Endothelial cell of umbilical vein (primary cell): ENCODE results near the gene ULBP2. TPM values are rescaled to one million over a fixed set of nuclear protein-coding genes. Genes with fewer than 3 reads are reported as not detected.
"Not testable (repeated sequence)": the region's sequence is repeated elsewhere in the genome, so short reads cannot be mapped to it uniquely, and the experiment has no call there.

ENCODE experiments used
- BruUV-seq: library from RNA; stranded (reverse); fragments of 400-500 nt; replicated peaks from 2 replicates; lab custom pipeline; 2021; lab: Mats Ljungman, UMichigan
- CTCF ChIA-PET: fragments of 300-600, 350-600 bp; sonication (Branson Sonifier 250); formaldehyde crosslinking; loops from one replicate; lab custom pipeline; 2021; ENCODE audit warnings: antibody characterized with exemption, inconsistent platforms; lab: Charles Lee
- POLR2A ChIA-PET: fragments of 300-600, 350-600 bp; sonication (Branson Sonifier 250); formaldehyde crosslinking; loops from one replicate; lab custom pipeline; 2021; ENCODE audit warnings: antibody characterized with exemption, inconsistent platforms; lab: Charles Lee
- DNase-seq: peaks from one replicate; pipeline ENCODE4 v3.0.0-alpha.2; 2011; ENCODE audit warnings: low read depth, low spot score
- FAIRE-seq: peaks from 2 replicates; lab custom pipeline; 2011; peaks lifted over from hg19 to GRCh38; lab: Jason Lieb, UNC
- H2AFZ ChIP-seq: 2 replicates; pipeline ENCODE4 v1.6.0; 2012; ENCODE audit warnings: low read depth, low read length, control low read depth, inconsistent platforms
- H3K27ac ChIP-seq: 2 replicates; pipeline ENCODE4 v1.5.1; 2011; ENCODE audit warnings: low read depth, mild to moderate bottlenecking, control low read depth, low read length, moderate library complexity; ENCODE audit not compliant: insufficient read depth
- H3K27me3 ChIP-seq, 2 experiments: 2 replicates each; pipeline versions ENCODE4 v1.6.0 to v1.6.1; 2011; ENCODE audit warnings: low read length in 2 of 2, mixed read lengths in 1 of 2; ENCODE audit not compliant: control insufficient read depth in 2 of 2, insufficient read depth in 2 of 2
- H3K36me3 ChIP-seq, 2 experiments: 2 replicates in 1 of 2; 3 replicates in 1 of 2; pipeline ENCODE4 v1.5.1; 2011; ENCODE audit warnings: low read length in 2 of 2, mild to moderate bottlenecking in 1 of 2, moderate library complexity in 1 of 2; ENCODE audit not compliant: control insufficient read depth in 2 of 2, insufficient read depth in 2 of 2; ENCODE audit errors: extremely low read depth in 1 of 2
- H3K4me1 ChIP-seq: 3 replicates; pipeline ENCODE4 v1.5.1; 2011; ENCODE audit warnings: mild to moderate bottlenecking, low read length; ENCODE audit not compliant: control insufficient read depth, insufficient read depth; ENCODE audit errors: extremely low read depth
- H3K4me2 ChIP-seq: 2 replicates; pipeline ENCODE4 v1.6.1; 2011; ENCODE audit warnings: low read length, control low read depth, mixed read lengths; ENCODE audit not compliant: insufficient read depth
- H3K4me3 ChIP-seq, 3 experiments: fragments of 200-600 bp in 1 of 3; sonication (generic), shearing (Covaris generic) in 1 of 3; replicated peaks in 1 of 3; 2 replicates each; pipeline ENCODE4 v1.5.1; 2011 to 2016; ENCODE audit warnings: control low read depth in 3 of 3, low read length in 3 of 3, mild to moderate bottlenecking in 2 of 3, inconsistent platforms in 1 of 3, low read depth in 1 of 3, moderate library complexity in 1 of 3; ENCODE audit not compliant: insufficient read depth in 1 of 3
- H3K79me2 ChIP-seq: 2 replicates; pipeline ENCODE4 v1.6.0; 2012; ENCODE audit warnings: low read length, inconsistent platforms; ENCODE audit not compliant: control insufficient read depth, insufficient read depth
- H3K9ac ChIP-seq: replicated peaks from 2 replicates; pipeline ENCODE3; 2011; ENCODE audit warnings: low read length, control low read depth; ENCODE audit not compliant: insufficient read depth; ENCODE audit errors: extremely low read depth
- H3K9me1 ChIP-seq: replicated peaks from 3 replicates; pipeline ENCODE4 v1.6.0; 2011; ENCODE audit warnings: mild to moderate bottlenecking, low read length; ENCODE audit not compliant: control insufficient read depth, insufficient read depth; ENCODE audit errors: extremely low read depth
- H3K9me3 ChIP-seq: replicated peaks from 2 replicates; pipeline ENCODE4 v1.5.1; 2012; ENCODE audit warnings: low read length, inconsistent platforms; ENCODE audit not compliant: control insufficient read depth, insufficient read depth
- H4K20me1 ChIP-seq: replicated peaks from 2 replicates; pipeline ENCODE3; 2011; ENCODE audit warnings: mild to moderate bottlenecking, low read length; ENCODE audit not compliant: control insufficient read depth, insufficient read depth; ENCODE audit errors: extremely low read depth
- EZH2 ChIP-seq: IDR thresholded peaks from 2 replicates; pipeline ENCODE4 v1.6.1; 2012; ENCODE audit warnings: borderline replicate concordance, low read depth, mild to moderate bottlenecking, moderate library complexity, low read length, inconsistent platforms; ENCODE audit not compliant: severe bottlenecking
- FOS ChIP-seq: IDR thresholded peaks from 2 replicates; pipeline ENCODE4 v1.6.1; 2011; ENCODE audit warnings: mild to moderate bottlenecking, low read length, moderate library complexity, borderline replicate concordance; ENCODE audit not compliant: insufficient read depth
- MAX ChIP-seq: IDR thresholded peaks from 2 replicates; pipeline ENCODE4 v1.6.1; 2011; ENCODE audit not compliant: insufficient read depth, insufficient read length
- MYC ChIP-seq: IDR thresholded peaks from one replicate; pipeline ENCODE4 v1.6.1; 2011; ENCODE audit warnings: mild to moderate bottlenecking, low read depth, low read length
- POLR2A ChIP-seq: IDR thresholded peaks from 2 replicates; pipeline ENCODE4 v1.6.1; 2012; ENCODE audit warnings: low read depth, mild to moderate bottlenecking, control low read depth, low read length
- dilution Hi-C: fragments of 300-500 bp; cut with MboI; formaldehyde crosslinking; loops from one replicate; pipeline ENCODE4 v1.15.0; 2019; ENCODE audit warnings: low sequenced_read_pairs; ENCODE audit not compliant: extremely low pct_ligation_motif_present
- intact Hi-C: fragments of 100-400 bp; cut with micrococcal nuclease; formaldehyde crosslinking; loops from one replicate; pipeline ENCODE4 v1.10.0; 2022
- polyA plus RNA-seq, 4 experiments: library from polyadenylated mRNA; depleted of rRNA in 3 of 4; stranded (reverse) in 3 of 4; unstranded in 1 of 4; fragments of >200 nt; gene quantifications; 2 replicates each; pipeline versions ENCODE4 v1.2.1 to v1.2.3, GENCODE V29; 2011 to 2012; ENCODE audit warnings: missing spikeins in 1 of 4
- total RNA-seq: library from RNA; stranded (reverse); gene quantifications from 2 replicates; pipeline ENCODE4 v1.2.3, GENCODE V29; 2021
- TF ChIP-seq, protein P1 (sequence below), 2 donors: IDR thresholded peaks; 1 replicate in 1 of 2; 2 replicates in 1 of 2; pipeline ENCODE4 v1.5.1; 2011; ENCODE audit warnings: low read length in 2 of 2, mild to moderate bottlenecking in 2 of 2, moderate library complexity in 2 of 2, control low read depth in 1 of 2, inconsistent platforms in 1 of 2, low read depth in 1 of 2; ENCODE audit not compliant: insufficient read depth in 1 of 2; ENCODE audit errors: extremely low read depth in 1 of 2

ULBP2 gene
- total and polyA plus RNA-seq, 2 donors (not counting 3 experiments of a cell fraction or from before 2014, with no cell fraction given), result 7.0 to 22.8 TPM

DNA sequence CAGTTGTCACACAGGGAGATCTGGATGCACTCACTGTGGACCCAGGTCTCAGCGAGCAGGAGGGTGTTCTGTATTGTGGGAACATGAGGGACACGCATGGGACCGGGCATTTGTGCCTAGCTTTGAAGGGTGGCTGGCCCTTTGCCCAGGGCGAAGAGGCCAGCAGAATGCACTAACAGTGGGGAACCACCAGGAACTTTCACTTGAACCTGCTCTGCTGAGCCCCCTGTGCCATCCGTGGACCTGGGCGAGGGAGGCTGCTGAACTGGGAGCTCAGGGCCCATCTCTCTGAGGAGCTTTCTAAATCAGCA is 1.2 kb upstream of the ULBP2 start:
- H2AFZ ChIP-seq, result no peak overlapping the region
- H3K9me1 ChIP-seq, result no peaks in the 10 kb centered on the region
- intact Hi-C loops, result loop anchor here (2.0 kb wide), 1 partner anchor 20 kb away; no protein-coding TSS in a partner anchor
- no peaks in the 10 kb centered on the region for H3K36me3 ChIP-seq
- no peak overlapping the region for H3K9ac ChIP-seq
- peaks cover 14% of the 10 kb centered on the region for H3K4me1 ChIP-seq
- POLR2A ChIA-PET, result no interaction called here
- H3K27me3 ChIP-seq, result peaks cover 37 to 48% of the 10 kb centered on the region in 2 experiments
- BruUV-seq, result no TSS peak
- FAIRE-seq (no peak), DNase-seq (no peak)
- H4K20me1 ChIP-seq, result no peaks in the 10 kb centered on the region
- no peaks in the 10 kb centered on the region for H3K79me2 ChIP-seq
- CTCF ChIA-PET, result interaction anchor here (0.8 to 1.3 kb wide), 3 partner anchors 16 to 76 kb away, joined by 3 to 8 read pairs (median 3); no protein-coding TSS in a partner anchor
- dilution Hi-C loops, result no loop called here
- TF ChIP-seq FOS, result no peak
- no peak for TF ChIP-seq EZH2
- no peak for TF ChIP-seq MAX
- no peak for TF ChIP-seq POLR2A
- TF ChIP-seq, protein P1, sequence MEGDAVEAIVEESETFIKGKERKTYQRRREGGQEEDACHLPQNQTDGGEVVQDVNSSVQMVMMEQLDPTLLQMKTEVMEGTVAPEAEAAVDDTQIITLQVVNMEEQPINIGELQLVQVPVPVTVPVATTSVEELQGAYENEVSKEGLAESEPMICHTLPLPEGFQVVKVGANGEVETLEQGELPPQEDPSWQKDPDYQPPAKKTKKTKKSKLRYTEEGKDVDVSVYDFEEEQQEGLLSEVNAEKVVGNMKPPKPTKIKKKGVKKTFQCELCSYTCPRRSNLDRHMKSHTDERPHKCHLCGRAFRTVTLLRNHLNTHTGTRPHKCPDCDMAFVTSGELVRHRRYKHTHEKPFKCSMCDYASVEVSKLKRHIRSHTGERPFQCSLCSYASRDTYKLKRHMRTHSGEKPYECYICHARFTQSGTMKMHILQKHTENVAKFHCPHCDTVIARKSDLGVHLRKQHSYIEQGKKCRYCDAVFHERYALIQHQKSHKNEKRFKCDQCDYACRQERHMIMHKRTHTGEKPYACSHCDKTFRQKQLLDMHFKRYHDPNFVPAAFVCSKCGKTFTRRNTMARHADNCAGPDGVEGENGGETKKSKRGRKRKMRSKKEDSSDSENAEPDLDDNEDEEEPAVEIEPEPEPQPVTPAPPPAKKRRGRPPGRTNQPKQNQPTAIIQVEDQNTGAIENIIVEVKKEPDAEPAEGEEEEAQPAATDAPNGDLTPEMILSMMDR (IDR thresholded peaks at IDR 0.05; ENCODE audit: extremely low read depth in 1 of 2, insufficient read depth in 1 of 2, low read depth in 1 of 2, low read length in 2 of 2), result no peak
- no peaks in the 10 kb centered on the region for H3K9me3 ChIP-seq
- H3K4me3 ChIP-seq, result no peak overlapping the region
- no peak overlapping the region for H3K27ac ChIP-seq
- no peak overlapping the region for H3K4me2 ChIP-seq

- TF ChIP-seq MAX, result no peak
- TF ChIP-seq POLR2A, result no peak
- TF ChIP-seq MYC, result no peak
- TF ChIP-seq FOS, result no peak
- no TSS peak for BruUV-seq
Observed at GRCh38 chr6:149942461-149942829, 631 bp downstream of the ULBP2 start.

GRCh38 chr6:149943321-149943720 is 1.5 kb downstream of the ULBP2 start:
- H4K20me1 ChIP-seq, BruUV-seq, H3K4me3 ChIP-seq, DNase-seq, FAIRE-seq, H3K27ac ChIP-seq, H3K4me2 ChIP-seq, H3K9ac ChIP-seq, POLR2A ChIA-PET, dilution Hi-C loops, H2AFZ ChIP-seq, H3K9me3 ChIP-seq, H3K36me3 ChIP-seq, intact Hi-C loops, H3K79me2 ChIP-seq, CTCF ChIA-PET, H3K9me1 ChIP-seq: not testable (repeated sequence)
- Histone ChIP-seq H3K27me3 (peaks cover 18 to 24% of the 10 kb centered on the region in 2 experiments), H3K4me1 (peaks cover 11% of the 10 kb centered on the region)

More at GRCh38 chr6:149942461-149942829, 631 bp downstream of the ULBP2 start:
- Histone ChIP-seq H3K79me2 (no peaks in the 10 kb centered on the region), H2AFZ (peak overlapping the region; percentile 95), H3K9me3 (no peaks in the 10 kb centered on the region), H4K20me1 (no peaks in the 10 kb centered on the region), H3K4me2 (peak overlapping the region; percentile 90), H3K36me3 (peaks cover 0 to 3% of the 10 kb centered on the region in 2 experiments), H3K9ac (peak overlapping the region; percentile 74), H3K4me3 (peak overlapping the region; percentile 72 to 84 (median 73)), H3K9me1 (no peaks in the 10 kb centered on the region), H3K27me3 (peaks cover 23 to 31% of the 10 kb centered on the region in 2 experiments), H3K27ac (peak overlapping the region; percentile 34), H3K4me1 (peaks cover 14% of the 10 kb centered on the region)
- no peak for FAIRE-seq
- ChIA-PET POLR2A (no interaction called here), CTCF (no interaction called here)
- no peak for DNase-seq
- dilution Hi-C loops (no loop called here), intact Hi-C loops (no loop called here)
